OCI-LY3 (cell line): ENCODE measurements around the gene SPOUT1.

Source experiments
- H2AFZ ChIP-seq: fragments of 200-600, 300-600 bp; shearing (Covaris generic); 2 replicates; pipeline ENCODE4 v1.6.0; 2014; ENCODE audit warnings: antibody characterized with exemption, low read depth, low read length
- H3K27ac ChIP-seq: fragments of 200-600, 300-600 bp; sonication (generic); 2 replicates; pipeline ENCODE4 v1.5.1; 2014; ENCODE audit warnings: mild to moderate bottlenecking, low read length, moderate library complexity, mixed read lengths
- H3K27me3 ChIP-seq: fragments of 200-600, 300-600 bp; sonication (generic); 2 replicates; pipeline ENCODE4 v1.6.1; 2014; ENCODE audit warnings: low read depth, low read length, mixed read lengths
- H3K36me3 ChIP-seq: fragments of 200-600, 300-600 bp; sonication (generic); replicated peaks from 2 replicates; pipeline ENCODE3; 2014; ENCODE audit warnings: low read depth, low read length, mixed read lengths
- H3K4me1 ChIP-seq: fragments of 300-600, 200-600 bp; sonication (generic); 2 replicates; pipeline ENCODE4 v1.6.1; 2014; ENCODE audit warnings: low read length, mixed read lengths
- H3K4me2 ChIP-seq: fragments of 200-600, 300-600 bp; sonication (generic); 2 replicates; pipeline ENCODE4 v1.6.1; 2014; ENCODE audit warnings: low read length, mixed read lengths
- H3K4me3 ChIP-seq: fragments of 300-600, 200-600 bp; sonication (generic); 2 replicates; pipeline ENCODE4 v1.5.1; 2014; ENCODE audit warnings: antibody characterized with exemption, mild to moderate bottlenecking, low read length, moderate library complexity
- H3K79me2 ChIP-seq: fragments of 300-600, 200-600 bp; shearing (Covaris generic); 2 replicates; pipeline ENCODE4 v1.6.1; 2014; ENCODE audit warnings: mild to moderate bottlenecking, low read length, mixed read lengths
- H3K9ac ChIP-seq: fragments of 300-600, 200-600 bp; shearing (Covaris generic); 2 replicates; pipeline ENCODE4 v1.6.0; 2014; ENCODE audit warnings: mild to moderate bottlenecking, low read length, moderate library complexity
- H3K9me3 ChIP-seq: fragments of 200-600, 300-600 bp; shearing (Covaris generic); 2 replicates; pipeline ENCODE4 v1.6.1; 2014; ENCODE audit warnings: low read length, mixed read lengths; ENCODE audit not compliant: insufficient read depth
- H4K20me1 ChIP-seq: fragments of 200-600, 300-600 bp; sonication (generic); 2 replicates; pipeline ENCODE4 v1.6.1; 2016; ENCODE audit warnings: low read length, mixed read lengths; ENCODE audit not compliant: insufficient read depth
- CTCF ChIP-seq: fragments of 200-600, 300-600 bp; sonication (generic); IDR thresholded peaks from 2 replicates; pipeline ENCODE4 v1.5.1; 2014; ENCODE audit warnings: antibody characterized with exemption, low read length, low read depth
- EZH2phosphoT487 ChIP-seq: fragments of 200-600 bp; shearing (Covaris generic); IDR thresholded peaks from 2 replicates; pipeline ENCODE4 v1.6.1; 2018; ENCODE audit warnings: antibody characterized with exemption, mixed run types, low read depth

Gene SPOUT1

GRCh38 chr9:128792978-128793686 is 36.5 kb downstream of the SPOUT1 start:
- peaks cover 13% of the 10 kb centered on the region for H3K36me3 ChIP-seq
- H2AFZ ChIP-seq = no peak overlapping the region
- no peak overlapping the region for H3K4me3 ChIP-seq
- H3K79me2 ChIP-seq = peaks cover 5% of the 10 kb centered on the region
- no peaks in the 10 kb centered on the region for H3K27me3 ChIP-seq
- no peak overlapping the region for H3K9ac ChIP-seq
- H3K9me3 ChIP-seq = no peaks in the 10 kb centered on the region
- H3K4me1 ChIP-seq = peaks cover 3% of the 10 kb centered on the region
- H3K27ac ChIP-seq = no peak overlapping the region
- H3K4me2 ChIP-seq = no peak overlapping the region
- H4K20me1 ChIP-seq = no peaks in the 10 kb centered on the region
- TF ChIP-seq EZH2phosphoT487 = no peak

GRCh38 chr9:128792134-128792533 is 37.5 kb downstream of the SPOUT1 start:
- peaks cover 13% of the 10 kb centered on the region for H3K36me3 ChIP-seq
- H3K4me2 ChIP-seq = no peak overlapping the region
- H3K9ac ChIP-seq = no peak overlapping the region
- H3K27ac ChIP-seq = no peak overlapping the region
- peaks cover 8% of the 10 kb centered on the region for H3K4me1 ChIP-seq
- no peak overlapping the region for H3K4me3 ChIP-seq
- no peaks in the 10 kb centered on the region for H4K20me1 ChIP-seq
- TF ChIP-seq EZH2phosphoT487 = no peak
- no peak for TF ChIP-seq CTCF
- H3K79me2 ChIP-seq = peaks cover 15% of the 10 kb centered on the region
- H3K9me3 ChIP-seq = no peaks in the 10 kb centered on the region
- H3K27me3 ChIP-seq = no peaks in the 10 kb centered on the region
- H2AFZ ChIP-seq = no peak overlapping the region

- Histone ChIP-seq H3K4me1 (peaks cover 13% of the 10 kb centered on the region), H4K20me1 (no peaks in the 10 kb centered on the region), H3K27me3 (no peaks in the 10 kb centered on the region), H2AFZ (no peak overlapping the region), H3K9ac (no peak overlapping the region), H3K9me3 (no peaks in the 10 kb centered on the region), H3K36me3 (peaks cover 13% of the 10 kb centered on the region), H3K79me2 (peaks cover 16% of the 10 kb centered on the region), H3K4me3 (no peak overlapping the region), H3K4me2 (no peak overlapping the region), H3K27ac (no peak overlapping the region)
- no peak for TF ChIP-seq CTCF
- TF ChIP-seq EZH2phosphoT487 = no peak
Measured at GRCh38 chr9:128790536-128790935, 39.1 kb downstream of the SPOUT1 start.

GRCh38 chr9:128788445-128788844 is 41.1 kb downstream of the SPOUT1 start:
- Histone ChIP-seq H3K27ac (no peak overlapping the region), H3K27me3 (no peaks in the 10 kb centered on the region), H4K20me1 (no peaks in the 10 kb centered on the region), H3K4me2 (peak overlapping the region; percentile 94), H3K79me2 (peaks cover 16% of the 10 kb centered on the region), H3K4me3 (peak overlapping the region; percentile 92; the same call in 1 of the 2 replicates), H3K9me3 (no peaks in the 10 kb centered on the region), H3K9ac (no peak overlapping the region), H3K36me3 (peaks cover 10% of the 10 kb centered on the region), H2AFZ (no peak overlapping the region), H3K4me1 (peaks cover 18% of the 10 kb centered on the region)
- TF ChIP-seq CTCF (no peak), EZH2phosphoT487 (no peak)
